ENCODE measurements around the gene TBC1D23. TPM values are rescaled to one million over a fixed set of nuclear protein-coding genes. Genes with fewer than 3 reads are reported as not detected.

TBC1D23 gene
- total RNA-seq, 1 donor from 2014 or later: 33.2 TPM

GRCh38 chr3:100370756-100371155, 110.0 kb downstream of the TBC1D23 start:
- Mint-ChIP-seq H3K27ac (ENCODE audit: unreplicated experiment) (no peak overlapping the region), H3K27me3 (ENCODE audit: unreplicated experiment) (no peaks in the 10 kb centered on the region), H3K36me3 (ENCODE audit: unreplicated experiment) (no peaks in the 10 kb centered on the region), H3K4me1 (ENCODE audit: low read depth, unreplicated experiment) (no peaks in the 10 kb centered on the region), H3K9me3 (ENCODE audit: unreplicated experiment) (no peaks in the 10 kb centered on the region), H3K4me3 (ENCODE audit: unreplicated experiment) (no peak overlapping the region)
- no peak for DNase-seq
- TF ChIP-seq CTCF (IDR thresholded peaks at IDR 0.05; ENCODE audit: partially characterized antibody, unreplicated experiment): no peak

- no peaks in the 10 kb centered on the region for H3K9me3 Mint-ChIP-seq (ENCODE audit: unreplicated experiment)
- H3K36me3 Mint-ChIP-seq (ENCODE audit: unreplicated experiment): no peaks in the 10 kb centered on the region
- no peaks in the 10 kb centered on the region for H3K4me1 Mint-ChIP-seq (ENCODE audit: low read depth, unreplicated experiment)
- no peaks in the 10 kb centered on the region for H3K27me3 Mint-ChIP-seq (ENCODE audit: unreplicated experiment)
- no peak for DNase-seq
- H3K4me3 Mint-ChIP-seq (ENCODE audit: unreplicated experiment): no peak overlapping the region
- no peak for TF ChIP-seq CTCF (IDR thresholded peaks at IDR 0.05; ENCODE audit: partially characterized antibody, unreplicated experiment)
- no peak overlapping the region for H3K27ac Mint-ChIP-seq (ENCODE audit: unreplicated experiment)
Observed at GRCh38 chr3:100374521-100374920, 113.7 kb downstream of the TBC1D23 start.

Other genes starting within 250 kb of the TBC1D23 start
- gene FILIP1L, start 146.5 kb upstream of the TBC1D23 start, total RNA-seq (ENCODE audit: unreplicated experiment): 4.3 TPM
- 39.6 TPM for gene NIT2, start 73.8 kb downstream of the TBC1D23 start, total RNA-seq (ENCODE audit: unreplicated experiment)
- gene TOMM70, start 140.1 kb downstream of the TBC1D23 start, total RNA-seq (ENCODE audit: unreplicated experiment): 34.7 TPM
- 2.0 TPM for gene LNP1, start 140.5 kb downstream of the TBC1D23 start, total RNA-seq (ENCODE audit: unreplicated experiment)
- 0.61 TPM for gene TMEM45A, start 231.6 kb downstream of the TBC1D23 start, total RNA-seq (ENCODE audit: unreplicated experiment)